CD4-positive, alpha-beta T cell treated with Interferon gamma for 1 hour (primary cell): ENCODE results near the gene RBCK1.
"Not testable (repeated sequence)": the region's sequence is repeated elsewhere in the genome, so short reads cannot be mapped to it uniquely, and the experiment has no call there.

ENCODE experiments used
- DNase-seq: peaks from one replicate; pipeline ENCODE4 v3.0.0-alpha.2; 2020

RBCK1 gene

DNA sequence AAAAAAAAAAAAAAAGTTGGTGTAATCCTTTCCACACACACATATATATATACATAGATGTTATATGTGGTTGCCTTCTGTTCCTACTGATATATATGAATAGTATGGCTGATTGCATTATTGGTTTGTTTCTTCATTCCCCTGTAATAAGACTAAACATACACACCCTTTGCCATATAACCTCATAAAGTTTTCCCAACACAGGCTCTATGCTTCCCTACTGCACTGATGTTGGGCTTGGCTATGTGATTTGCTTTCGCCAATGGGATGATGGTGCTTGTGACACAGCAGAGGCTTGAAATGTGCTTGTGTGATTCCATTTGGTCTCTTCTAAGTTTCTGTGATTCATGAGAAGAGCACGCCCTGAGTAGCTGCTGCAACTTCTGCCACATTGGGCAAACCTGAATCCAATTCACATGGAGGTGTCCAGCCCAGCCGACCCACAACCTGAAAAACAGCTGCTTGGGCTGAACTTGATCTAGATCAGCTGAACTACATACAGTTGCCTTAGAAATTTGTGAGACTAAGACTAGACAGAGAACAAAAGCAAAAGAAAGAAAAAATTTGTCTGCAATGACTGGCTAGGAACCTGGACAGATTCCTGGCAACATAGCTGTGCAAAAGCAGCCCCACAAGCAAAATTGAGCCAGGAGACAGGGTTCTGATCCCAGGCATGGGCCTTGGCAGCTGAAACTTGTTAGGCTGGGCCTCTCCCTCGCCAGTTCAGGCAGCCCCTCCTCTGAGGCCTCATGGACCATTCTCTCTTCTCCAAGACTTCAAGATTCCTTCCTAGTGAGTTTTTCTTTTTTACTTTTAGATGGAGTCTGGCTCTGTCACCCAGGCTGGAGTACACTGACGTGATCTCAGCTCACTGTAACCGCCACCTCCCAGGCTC, 67.6 kb downstream of the RBCK1 start:
- DNase-seq = no peak

DNA sequence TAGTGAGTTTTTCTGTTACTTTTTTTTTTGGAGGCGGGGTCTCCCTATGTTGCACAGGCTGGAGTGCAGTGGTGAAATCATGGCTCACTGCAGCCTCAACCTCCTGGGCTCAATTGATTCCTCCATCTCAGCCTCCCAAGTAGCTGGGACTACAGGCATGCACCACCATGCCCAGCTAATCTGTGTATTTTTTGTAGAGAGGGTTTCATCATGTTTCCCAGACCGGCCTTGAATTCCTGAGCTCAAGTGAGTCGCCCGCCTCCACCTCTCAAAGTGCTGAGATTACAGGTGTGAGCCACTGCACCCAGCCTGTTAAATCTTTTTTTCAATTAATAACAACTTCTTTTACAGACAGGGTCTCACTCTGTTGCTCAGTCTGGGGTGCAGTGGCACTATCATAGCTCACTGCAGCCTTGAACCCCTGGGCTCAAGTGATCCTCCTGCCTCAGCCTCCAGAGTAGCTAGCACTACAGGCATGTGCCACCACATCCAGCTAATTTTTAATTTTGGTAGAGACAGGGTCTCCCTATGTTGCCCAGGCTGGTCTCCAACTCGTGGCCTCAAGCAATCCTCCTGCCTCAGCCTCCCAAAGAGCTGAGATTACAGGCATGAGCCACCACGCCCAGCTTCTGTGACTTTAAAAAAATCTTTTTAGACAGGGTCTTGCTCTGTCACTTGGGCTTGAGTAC, 68.6 kb downstream of the RBCK1 start:
- DNase-seq = not testable (repeated sequence)

DNA sequence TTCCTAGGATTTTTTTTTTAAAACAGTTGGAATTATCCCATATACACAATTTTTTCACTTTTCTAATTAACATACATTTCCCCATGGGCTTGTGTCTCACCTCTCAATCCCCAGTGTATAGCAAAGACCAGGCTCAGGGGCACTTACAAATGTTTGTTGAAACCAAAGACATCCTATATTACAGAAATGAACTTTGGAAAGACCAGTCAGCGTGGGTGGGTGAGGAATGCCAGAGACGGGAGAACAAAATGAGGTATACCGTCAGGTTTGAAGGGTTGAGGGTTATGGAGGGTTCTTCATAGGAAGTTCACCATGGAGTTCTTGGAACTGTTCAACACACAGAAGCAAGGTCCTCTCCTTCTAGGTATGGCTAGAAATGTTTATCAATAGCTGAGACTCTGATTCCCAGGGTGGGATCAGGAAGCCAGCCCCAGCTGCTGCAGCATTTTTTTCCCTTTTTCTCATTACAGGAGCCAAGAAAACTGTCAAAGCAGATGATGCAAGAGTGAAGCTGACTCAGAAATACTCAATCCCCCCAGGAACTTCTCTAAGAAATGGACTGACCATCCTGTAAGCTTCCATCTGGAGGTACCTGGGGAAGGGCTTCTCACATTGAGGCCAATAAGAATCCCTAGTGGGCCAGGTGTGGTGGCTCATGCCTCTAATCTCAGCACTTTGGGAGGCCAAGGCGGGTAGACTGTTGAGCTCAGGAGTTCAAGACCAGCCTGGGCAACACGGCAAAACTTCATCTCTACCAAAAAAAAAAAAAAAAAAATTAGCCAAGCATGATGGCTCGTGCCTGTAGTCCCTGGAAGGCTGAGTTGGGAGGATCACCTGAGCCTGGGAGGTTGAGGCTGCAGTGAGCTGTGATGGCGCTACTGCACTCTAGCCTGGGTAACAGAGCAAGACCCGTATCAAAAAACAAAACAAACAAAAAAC, 70.2 kb downstream of the RBCK1 start:
- no peak for DNase-seq

DNA sequence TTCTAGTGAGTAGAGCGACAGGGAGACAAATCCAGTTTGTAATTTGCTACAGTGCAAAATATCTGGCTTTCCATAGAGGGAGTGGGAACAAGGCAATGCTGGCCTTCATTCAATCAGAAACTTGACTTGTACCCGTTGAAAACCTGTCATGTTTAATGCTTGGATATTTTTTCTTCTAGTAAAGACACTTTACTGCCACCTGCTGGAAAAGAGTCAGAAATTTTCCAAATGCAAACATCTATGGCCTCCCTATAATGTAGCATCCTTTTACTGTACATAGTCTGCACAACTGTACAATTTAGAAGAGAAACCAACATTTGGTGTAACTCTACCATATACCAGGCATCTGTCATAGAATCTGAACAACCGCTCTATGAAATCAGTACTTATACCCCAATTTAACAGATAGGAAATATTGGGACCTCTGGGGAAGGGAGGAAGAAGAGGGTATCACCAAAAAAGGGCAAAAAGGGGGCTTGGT, 70.9 kb downstream of the RBCK1 start:
- DNase-seq = no peak

DNA sequence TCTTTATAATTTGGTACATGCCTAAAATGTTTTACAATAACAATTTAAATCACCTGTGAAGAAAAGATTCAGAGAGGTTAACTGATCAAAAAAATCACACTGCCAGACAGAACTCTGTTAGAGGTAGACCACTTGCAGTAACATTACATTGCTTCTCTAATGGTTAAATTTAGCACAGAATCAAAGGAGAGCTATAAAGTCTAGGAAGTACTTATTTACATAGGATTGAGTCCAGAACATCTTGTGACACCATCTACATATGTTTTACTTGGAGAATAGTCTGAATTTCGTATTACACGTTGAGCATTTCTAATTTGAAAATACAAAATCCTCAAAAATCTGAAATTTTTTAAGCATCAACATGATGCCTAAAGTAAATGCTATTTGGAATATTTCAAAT, 71.4 kb downstream of the RBCK1 start:
- DNase-seq = no peak

DNA sequence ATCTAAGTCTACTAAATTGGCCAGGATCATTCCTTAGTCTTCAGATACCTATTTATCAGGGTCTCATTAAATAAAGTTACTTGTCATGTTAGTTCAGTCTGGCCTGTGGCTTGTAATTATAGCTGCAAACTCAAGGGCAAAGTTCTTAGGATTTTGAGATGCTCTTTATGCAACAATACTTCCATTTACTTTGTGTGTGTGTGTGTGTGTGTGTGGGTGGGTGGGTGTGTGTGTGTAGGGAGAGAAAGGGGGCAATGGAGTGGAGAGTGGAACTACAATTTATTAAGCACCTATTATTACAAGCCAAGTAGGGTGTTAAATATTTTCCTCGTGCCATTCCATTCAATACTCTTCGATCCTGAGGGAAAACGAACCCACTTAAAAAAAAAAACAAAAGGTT, 71.9 kb downstream of the RBCK1 start:
- DNase-seq = no peak

DNA sequence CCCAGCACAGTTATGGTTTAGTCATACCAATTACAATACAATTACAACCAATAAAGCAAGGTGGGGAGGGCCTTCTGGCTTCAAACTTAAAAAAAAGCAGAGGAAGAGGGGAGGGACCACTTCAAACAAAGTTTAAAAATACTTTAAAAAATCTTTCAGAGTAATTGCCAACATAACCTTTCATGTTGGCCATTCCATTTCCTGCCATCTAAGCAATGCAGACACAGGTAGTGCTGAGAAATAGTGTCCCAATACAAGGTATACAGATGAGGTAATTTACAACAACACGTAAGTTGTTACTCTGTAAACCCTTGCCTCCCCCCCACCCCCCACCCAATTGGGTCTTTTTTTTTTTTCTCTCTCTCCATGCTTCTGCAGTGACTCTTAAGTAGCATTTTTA, 73.1 kb downstream of the RBCK1 start:
- no peak for DNase-seq
